Naive thymus-derived CD4-positive, alpha-beta T cell (primary cell): ENCODE data around the gene SCYGR5. TPM values are rescaled to one million over a fixed set of nuclear protein-coding genes. Genes with fewer than 3 reads are reported as not detected.

Source experiments
- ATAC-seq: fragments of 150-1000 bp; cut with Tn5 transposase; 2 replicates; pipeline ENCODE4 v1.10.0; 2021; ENCODE audit warnings: mild to moderate bottlenecking, moderate library complexity
- CTCF ChIA-PET: fragments of 350-600 bp; sonication (Branson Sonifier 250); formaldehyde crosslinking; loops from one replicate; lab custom pipeline; 2021; ENCODE audit warnings: antibody characterized with exemption; lab: Charles Lee
- POLR2A ChIA-PET: fragments of 350-600 bp; sonication (Branson Sonifier 250); formaldehyde crosslinking; loops from one replicate; lab custom pipeline; 2021; ENCODE audit warnings: antibody characterized with exemption, inconsistent platforms; lab: Charles Lee
- DNase-seq, 9 donors: peaks; one replicate each; pipeline versions ENCODE4 v3.0.0 to v3.0.0-alpha.2; 2020 to 2022; ENCODE audit warnings: mixed read lengths in 1 of 9
- H3K27ac ChIP-seq: one replicate; pipeline ENCODE4 v1.7.0; 2013; ENCODE audit warnings: mild to moderate bottlenecking, low read depth, low read length, moderate library complexity
- H3K27me3 ChIP-seq, 2 donors: one replicate each; pipeline ENCODE4 v1.7.0; 2013; ENCODE audit warnings: low read length in 2 of 2, mild to moderate bottlenecking in 2 of 2, moderate library complexity in 2 of 2; ENCODE audit not compliant: control insufficient read depth in 2 of 2, insufficient read depth in 2 of 2
- H3K36me3 ChIP-seq, 3 experiments: 1 replicate in 2 of 3; 2 replicates in 1 of 3; pipeline ENCODE4 v1.7.0; 2013; ENCODE audit warnings: low read length in 3 of 3, mild to moderate bottlenecking in 3 of 3, moderate library complexity in 1 of 3; ENCODE audit not compliant: insufficient read depth in 3 of 3, control insufficient read depth in 2 of 3
- H3K4me1 ChIP-seq, 2 donors: one replicate each; pipeline ENCODE4 v1.7.0; 2013; ENCODE audit warnings: low read length in 2 of 2, mild to moderate bottlenecking in 2 of 2, moderate library complexity in 1 of 2; ENCODE audit not compliant: control insufficient read depth in 2 of 2, insufficient read depth in 2 of 2
- H3K4me3 ChIP-seq: 2 replicates; pipeline ENCODE4 v1.7.0; 2013; ENCODE audit warnings: mild to moderate bottlenecking, low read length
- H3K9me3 ChIP-seq, 3 experiments: 1 replicate in 2 of 3; 2 replicates in 1 of 3; pipeline ENCODE4 v1.7.0; 2013; ENCODE audit warnings: low read length in 3 of 3; ENCODE audit not compliant: control insufficient read depth in 2 of 3
- H3K27ac Mint-ChIP-seq, 9 donors: one replicate each; pipeline ENCODE4 v1.8.0; 2020 to 2022; ENCODE audit warnings: mixed read lengths in 9 of 9, mild to moderate bottlenecking in 8 of 9, moderate library complexity in 5 of 9, inconsistent platforms in 2 of 9
- H3K27me3 Mint-ChIP-seq, 5 donors: one replicate each; pipeline ENCODE4 v1.8.0; 2021 to 2022; ENCODE audit warnings: mixed read lengths in 5 of 5, mild to moderate bottlenecking in 1 of 5
- H3K36me3 Mint-ChIP-seq, 5 donors: one replicate each; pipeline ENCODE4 v1.8.0; 2020 to 2022; ENCODE audit warnings: mixed read lengths in 5 of 5, mild to moderate bottlenecking in 3 of 5, inconsistent platforms in 1 of 5
- H3K4me1 Mint-ChIP-seq, 7 donors: one replicate each; pipeline ENCODE4 v1.8.0; 2020 to 2022; ENCODE audit warnings: mixed read lengths in 7 of 7, mild to moderate bottlenecking in 3 of 7, inconsistent platforms in 1 of 7
- H3K4me3 Mint-ChIP-seq, 10 donors: one replicate each; pipeline ENCODE4 v1.8.0; 2020 to 2022; ENCODE audit warnings: mild to moderate bottlenecking in 10 of 10, mixed read lengths in 10 of 10, moderate library complexity in 6 of 10, inconsistent platforms in 2 of 10
- H3K9me3 Mint-ChIP-seq, 11 donors: one replicate each; pipeline ENCODE4 v1.8.0; 2020 to 2022; ENCODE audit warnings: mixed read lengths in 11 of 11, mild to moderate bottlenecking in 4 of 11, inconsistent platforms in 1 of 11, moderate library complexity in 1 of 11
- intact Hi-C, 2 donors: fragments of 100-400 bp; cut with micrococcal nuclease; formaldehyde crosslinking; loops; one replicate each; pipeline ENCODE4 v1.15.1; 2023
- polyA plus RNA-seq, 2 donors: library from polyadenylated mRNA; unstranded; fragments of 300-500 nt; fragmentation: Illumina TruSeq; gene quantifications; one replicate each; pipeline ENCODE4 v1.2.3, GENCODE V29; 2021
- total RNA-seq, 6 experiments: library from RNA in 5 of 6; stranded (reverse) in 5 of 6; gene quantifications; 1 replicate in 5 of 6; 2 replicates in 1 of 6; pipeline ENCODE4 v1.2.3 and lab custom pipeline; 2021 to 2026

SCYGR5 gene
- total and polyA plus RNA-seq, 7 experiments from 2014 or later, result not detected

GRCh38 chr2:227629435-227629834 lies 37.2 kb upstream of the SCYGR5 start:
- H3K27me3 Mint-ChIP-seq, result peaks cover 0 to 18% (median 9%) of the 10 kb centered on the region in 5 donors
- H3K4me1 ChIP-seq, result no peaks in the 10 kb centered on the region
- no peak overlapping the region for H3K4me3 ChIP-seq
- H3K4me3 Mint-ChIP-seq, result no peak overlapping the region
- POLR2A ChIA-PET, result no interaction called here
- no peak for ATAC-seq
- no peak overlapping the region for H3K27ac Mint-ChIP-seq
- H3K9me3 ChIP-seq, result no peaks in the 10 kb centered on the region
- no peaks in the 10 kb centered on the region for H3K9me3 Mint-ChIP-seq
- intact Hi-C loops, result no loop called here
- H3K27me3 ChIP-seq, result no peaks in the 10 kb centered on the region
- H3K36me3 Mint-ChIP-seq, result no peaks in the 10 kb centered on the region
- CTCF ChIA-PET, result no interaction called here
- no peaks in the 10 kb centered on the region for H3K4me1 Mint-ChIP-seq
- H3K36me3 ChIP-seq, result no peaks in the 10 kb centered on the region
- no peak for DNase-seq
- no peak overlapping the region for H3K27ac ChIP-seq

DNA sequence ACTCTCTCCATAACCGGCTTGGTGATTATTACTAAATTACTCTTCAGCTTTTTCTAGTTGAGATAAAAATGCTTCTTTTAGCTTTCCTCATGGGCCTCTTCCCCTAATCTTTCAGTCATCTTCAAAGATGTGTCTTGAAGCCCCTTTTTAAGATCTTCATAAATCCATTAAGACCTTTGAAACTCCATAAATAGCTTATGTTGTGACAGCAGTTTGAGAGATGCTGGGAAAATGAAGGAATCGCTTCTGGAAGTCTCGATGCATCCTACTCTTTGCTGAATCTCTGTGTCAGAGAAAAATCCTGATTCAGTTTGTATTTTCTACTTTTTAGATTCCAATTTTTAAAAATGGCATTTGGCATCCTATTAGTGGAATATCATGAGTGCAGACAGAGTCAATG lies 36.3 kb upstream of the SCYGR5 start:
- H3K4me1 Mint-ChIP-seq, result no peaks in the 10 kb centered on the region
- H3K36me3 Mint-ChIP-seq, result no peaks in the 10 kb centered on the region
- ATAC-seq (no peak), DNase-seq (no peak)
- intact Hi-C loops, result no loop called here
- no peaks in the 10 kb centered on the region for H3K4me1 ChIP-seq
- no peak overlapping the region for H3K27ac Mint-ChIP-seq
- H3K27me3 ChIP-seq, result no peaks in the 10 kb centered on the region
- H3K27ac ChIP-seq, result no peak overlapping the region
- H3K27me3 Mint-ChIP-seq, result peaks cover 0 to 20% (median 9%) of the 10 kb centered on the region in 5 donors
- H3K36me3 ChIP-seq, result no peaks in the 10 kb centered on the region
- ChIA-PET CTCF (no interaction called here), POLR2A (no interaction called here)
- H3K4me3 ChIP-seq, result no peak overlapping the region
- H3K9me3 Mint-ChIP-seq, result no peaks in the 10 kb centered on the region
- H3K9me3 ChIP-seq, result no peaks in the 10 kb centered on the region
- H3K4me3 Mint-ChIP-seq, result no peak overlapping the region

DNA sequence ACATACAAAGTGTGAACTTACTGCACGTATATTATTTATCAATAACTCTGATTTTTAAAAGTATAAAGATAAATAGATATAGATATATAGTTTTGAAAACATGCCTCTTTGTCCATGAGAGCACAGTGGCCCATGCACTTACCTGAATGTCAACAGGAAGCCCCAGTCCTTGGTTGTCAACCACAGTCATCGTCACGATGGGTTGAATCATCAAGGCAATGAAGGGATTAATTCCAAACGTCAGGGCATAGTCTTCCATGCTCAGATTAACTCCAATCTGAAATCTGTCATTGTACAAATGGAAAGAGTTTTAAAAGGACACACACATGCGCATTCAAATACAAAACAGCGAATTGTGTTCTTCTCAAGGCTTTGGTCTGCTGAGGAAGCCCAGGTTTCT lies 33.8 kb upstream of the SCYGR5 start:
- CTCF ChIA-PET, result no interaction called here
- Mint-ChIP-seq H3K9me3 (no peaks in the 10 kb centered on the region), H3K27me3 (peaks cover 0 to 21% (median 9%) of the 10 kb centered on the region in 5 donors), H3K27ac (no peak overlapping the region), H3K4me3 (no peak overlapping the region), H3K4me1 (no peaks in the 10 kb centered on the region), H3K36me3 (no peaks in the 10 kb centered on the region)
- intact Hi-C loops, result no loop called here
- DNase-seq (no peak), ATAC-seq (no peak)
- H3K27ac ChIP-seq, result no peak overlapping the region
- no peak overlapping the region for H3K4me3 ChIP-seq
- POLR2A ChIA-PET, result no interaction called here
- no peaks in the 10 kb centered on the region for H3K36me3 ChIP-seq
- no peaks in the 10 kb centered on the region for H3K4me1 ChIP-seq
- no peaks in the 10 kb centered on the region for H3K9me3 ChIP-seq
- H3K27me3 ChIP-seq, result no peaks in the 10 kb centered on the region

- no peak for DNase-seq
- Mint-ChIP-seq H3K27ac (no peak overlapping the region), H3K4me3 (no peak overlapping the region), H3K27me3 (peaks cover 0 to 16% (median 9%) of the 10 kb centered on the region in 5 donors), H3K36me3 (no peaks in the 10 kb centered on the region), H3K9me3 (no peaks in the 10 kb centered on the region), H3K4me1 (no peaks in the 10 kb centered on the region)
- Histone ChIP-seq H3K27ac (no peak overlapping the region), H3K9me3 (no peaks in the 10 kb centered on the region), H3K36me3 (no peaks in the 10 kb centered on the region), H3K4me3 (no peak overlapping the region), H3K4me1 (no peaks in the 10 kb centered on the region), H3K27me3 (no peaks in the 10 kb centered on the region)
- intact Hi-C loops, result no loop called here
- ATAC-seq, result no peak
- POLR2A ChIA-PET, result no interaction called here
- CTCF ChIA-PET, result no interaction called here
Observed at GRCh38 chr2:227634201-227634600, 32.4 kb upstream of the SCYGR5 start.

DNA sequence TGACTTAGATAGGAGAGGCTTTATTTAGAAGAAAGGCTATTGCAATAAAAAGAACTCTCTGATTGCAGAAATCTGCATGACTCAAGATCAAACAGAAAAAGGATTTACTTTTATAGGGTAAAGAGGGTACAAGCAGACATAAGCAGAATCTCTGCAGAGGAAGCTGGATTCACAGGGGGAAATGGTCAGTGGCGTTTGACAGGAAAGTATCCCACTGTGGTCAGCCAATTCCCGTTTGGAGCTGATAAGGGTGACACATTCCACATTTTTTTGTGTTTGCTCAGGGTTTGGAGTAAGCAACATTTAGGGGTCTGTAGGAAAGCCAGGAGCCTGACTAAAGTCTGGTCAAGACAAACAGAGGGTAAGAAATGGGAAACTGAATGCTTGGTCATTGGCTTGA lies 23.9 kb upstream of the SCYGR5 start:
- Histone ChIP-seq H3K36me3 (no peaks in the 10 kb centered on the region), H3K4me1 (no peaks in the 10 kb centered on the region), H3K27me3 (no peaks in the 10 kb centered on the region), H3K9me3 (no peaks in the 10 kb centered on the region), H3K27ac (no peak overlapping the region), H3K4me3 (no peak overlapping the region)
- H3K27me3 Mint-ChIP-seq, result peaks cover 3 to 9% (median 6%) of the 10 kb centered on the region in 5 donors
- POLR2A ChIA-PET, result no interaction called here
- DNase-seq, result no peak
- H3K9me3 Mint-ChIP-seq, result no peaks in the 10 kb centered on the region
- CTCF ChIA-PET, result no interaction called here
- no peaks in the 10 kb centered on the region for H3K4me1 Mint-ChIP-seq
- no peak overlapping the region for H3K27ac Mint-ChIP-seq
- no peaks in the 10 kb centered on the region for H3K36me3 Mint-ChIP-seq
- H3K4me3 Mint-ChIP-seq, result no peak overlapping the region
- ATAC-seq, result no peak
- intact Hi-C loops, result no loop called here

GRCh38 chr2:227643990-227644551 lies 22.5 kb upstream of the SCYGR5 start:
- ATAC-seq (no peak), DNase-seq (no peak)
- Histone ChIP-seq H3K27ac (no peak overlapping the region), H3K27me3 (no peaks in the 10 kb centered on the region), H3K4me3 (no peak overlapping the region), H3K4me1 (no peaks in the 10 kb centered on the region), H3K36me3 (no peaks in the 10 kb centered on the region), H3K9me3 (no peaks in the 10 kb centered on the region)
- Mint-ChIP-seq H3K9me3 (no peaks in the 10 kb centered on the region), H3K36me3 (no peaks in the 10 kb centered on the region), H3K4me1 (no peaks in the 10 kb centered on the region), H3K27me3 (peaks cover 0 to 12% (median 11%) of the 10 kb centered on the region in 5 donors), H3K4me3 (no peak overlapping the region), H3K27ac (no peak overlapping the region)
- intact Hi-C loops, result no loop called here
- CTCF ChIA-PET, result no interaction called here
- POLR2A ChIA-PET, result no interaction called here

DNA sequence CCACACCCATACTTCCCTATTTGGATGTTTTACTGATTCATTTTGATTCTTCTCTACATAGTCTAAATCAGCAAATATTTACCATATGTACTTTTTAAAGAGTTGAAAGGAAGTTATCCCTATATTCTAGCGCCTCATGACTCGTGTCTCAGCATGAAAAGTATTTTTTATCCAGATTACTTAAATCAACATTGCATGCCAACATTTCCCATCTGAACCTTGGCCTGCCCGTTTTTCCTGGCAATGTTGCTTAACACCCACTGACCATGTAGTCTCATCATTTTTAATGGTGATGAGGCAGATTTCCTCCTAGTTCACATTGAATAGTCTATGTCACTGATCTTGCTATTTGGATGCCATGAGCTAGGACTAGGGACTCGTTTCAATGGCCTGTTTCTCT lies 13.2 kb upstream of the SCYGR5 start:
- no peaks in the 10 kb centered on the region for H3K9me3 Mint-ChIP-seq
- no peaks in the 10 kb centered on the region for H3K27me3 ChIP-seq
- no peak overlapping the region for H3K27ac Mint-ChIP-seq
- H3K27me3 Mint-ChIP-seq, result peaks cover 7 to 16% (median 10%) of the 10 kb centered on the region in 5 donors
- ChIA-PET CTCF (no interaction called here), POLR2A (no interaction called here)
- intact Hi-C loops, result no loop called here
- no peaks in the 10 kb centered on the region for H3K36me3 ChIP-seq
- H3K36me3 Mint-ChIP-seq, result no peaks in the 10 kb centered on the region
- no peaks in the 10 kb centered on the region for H3K4me1 Mint-ChIP-seq
- DNase-seq, result no peak
- no peaks in the 10 kb centered on the region for H3K9me3 ChIP-seq
- no peak overlapping the region for H3K27ac ChIP-seq
- no peak overlapping the region for H3K4me3 Mint-ChIP-seq
- H3K4me3 ChIP-seq, result no peak overlapping the region
- H3K4me1 ChIP-seq, result no peaks in the 10 kb centered on the region
- no peak for ATAC-seq
